GM12874 (cell line): ENCODE data around the gene BSG.

Experiments
- CTCF ChIP-seq: IDR thresholded peaks from 2 replicates; pipeline ENCODE4 v1.5.1; 2011; ENCODE audit warnings: low read depth, mild to moderate bottlenecking, control low read depth, low read length, moderate library complexity; ENCODE audit not compliant: insufficient read depth

The BSG gene

DNA sequence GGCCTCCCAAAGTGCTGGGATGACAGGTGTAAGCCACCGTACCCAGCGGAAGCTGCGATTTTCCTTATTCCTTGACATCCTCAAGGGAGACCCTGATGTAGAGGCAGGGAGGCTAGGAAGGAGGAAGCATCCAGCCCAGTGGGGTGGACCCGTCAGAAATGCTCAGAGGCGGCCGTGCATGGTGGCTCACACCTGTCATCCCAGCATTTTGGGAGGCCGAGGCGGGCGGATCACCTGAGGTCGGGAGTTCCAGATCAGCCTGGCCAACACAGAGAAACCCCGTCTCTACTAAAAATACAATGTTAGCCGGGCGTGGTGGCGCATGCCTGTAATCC lies 17.0 kb upstream of the BSG start:
- TF ChIP-seq CTCF, result no peak

- no peak for TF ChIP-seq CTCF
These were observed 15.6 kb upstream of the BSG start for GRCh38 chr19:556611-557382.

GRCh38 chr19:558770-559439 lies 13.5 kb upstream of the BSG start:
- TF ChIP-seq CTCF, result no peak

DNA sequence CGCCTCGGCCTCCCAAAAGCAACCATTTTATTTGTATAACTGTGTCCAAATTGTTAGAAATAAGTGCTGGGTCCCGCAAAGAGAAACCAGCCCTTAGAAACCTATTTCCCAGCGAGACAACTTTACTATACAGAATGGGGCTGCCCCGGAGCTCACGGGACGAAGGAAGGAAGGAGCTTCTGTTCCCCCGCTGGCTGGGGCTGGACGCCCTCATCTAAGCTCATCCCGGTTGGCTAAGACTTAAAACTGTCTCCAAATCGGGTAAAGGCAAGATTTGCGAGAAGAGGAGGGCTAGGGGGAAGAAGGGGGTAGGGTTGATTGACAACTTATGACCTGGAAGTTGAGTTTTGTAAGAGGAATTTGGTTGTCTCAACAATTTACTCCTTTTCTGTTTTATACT lies 12.3 kb upstream of the BSG start:
- no peak for TF ChIP-seq CTCF

- TF ChIP-seq CTCF, result no peak
These were observed 6.0 kb upstream of the BSG start for GRCh38 chr19:566403-566802.

- TF ChIP-seq CTCF, result no peak
These were observed 5.6 kb upstream of the BSG start for GRCh38 chr19:566844-567243.

GRCh38 chr19:567296-567900 lies 5.0 kb upstream of the BSG start:
- no peak for TF ChIP-seq CTCF
